Measurements from ENCODE around the gene CDH12.

CDH12 gene

GRCh38 chr5:22669345-22669744 is 183.8 kb downstream of the CDH12 start:
- H3K4me3 ChIP-seq (ENCODE audit: low read depth, low read length): no peak overlapping the region
- TF ChIP-seq CTCF (conservative IDR thresholded peaks at IDR 0.05; ENCODE audit: low read depth, low read length): no peak
- no peak for DNase-seq (ENCODE audit: low read depth)

GRCh38 chr5:22665801-22666200 is 187.3 kb downstream of the CDH12 start:
- DNase-seq (ENCODE audit: low read depth): no peak
- TF ChIP-seq CTCF (conservative IDR thresholded peaks at IDR 0.05; ENCODE audit: low read depth, low read length): no peak
- no peak overlapping the region for H3K4me3 ChIP-seq (ENCODE audit: low read depth, low read length)

- H3K4me3 ChIP-seq (ENCODE audit: low read depth, low read length): no peak overlapping the region
- no peak for DNase-seq (ENCODE audit: low read depth)
- TF ChIP-seq CTCF (conservative IDR thresholded peaks at IDR 0.05; ENCODE audit: low read depth, low read length): no peak
Observed at GRCh38 chr5:22663134-22663533, 190.0 kb downstream of the CDH12 start.

GRCh38 chr5:22662391-22662790 is 190.8 kb downstream of the CDH12 start:
- DNase-seq (ENCODE audit: low read depth): no peak
- no peak for TF ChIP-seq CTCF (conservative IDR thresholded peaks at IDR 0.05; ENCODE audit: low read depth, low read length)
- no peak overlapping the region for H3K4me3 ChIP-seq (ENCODE audit: low read depth, low read length)

- no peak for TF ChIP-seq CTCF (conservative IDR thresholded peaks at IDR 0.05; ENCODE audit: low read depth, low read length)
- H3K4me3 ChIP-seq (ENCODE audit: low read depth, low read length): no peak overlapping the region
- DNase-seq (ENCODE audit: low read depth): no peak
Observed at GRCh38 chr5:22651355-22651754, 201.8 kb downstream of the CDH12 start.

- no peak for DNase-seq (ENCODE audit: low read depth)
- TF ChIP-seq CTCF (conservative IDR thresholded peaks at IDR 0.05; ENCODE audit: low read depth, low read length): no peak
- H3K4me3 ChIP-seq (ENCODE audit: low read depth, low read length): no peak overlapping the region
Observed at GRCh38 chr5:22650511-22650910, 202.6 kb downstream of the CDH12 start.

- DNase-seq (ENCODE audit: low read depth): no peak
Observed at GRCh38 chr5:22649074-22649473, 204.1 kb downstream of the CDH12 start.

More at GRCh38 chr5:22649074-22649473, 204.1 kb downstream of the CDH12 start:
- no peak for TF ChIP-seq CTCF (conservative IDR thresholded peaks at IDR 0.05; ENCODE audit: low read depth, low read length)
- no peak overlapping the region for H3K4me3 ChIP-seq (ENCODE audit: low read depth, low read length)
